GM18907 (cell line): Measurements from ENCODE around the gene PADI6.

Experiments used
- ATAC-seq: cut with Tn5 transposase; IDR thresholded peaks from one replicate; pipeline ENCODE4 v1.9.1; 2021; ENCODE audit warnings: mild to moderate bottlenecking, moderate library complexity; ENCODE audit not compliant: unreplicated experiment

The PADI6 gene

DNA sequence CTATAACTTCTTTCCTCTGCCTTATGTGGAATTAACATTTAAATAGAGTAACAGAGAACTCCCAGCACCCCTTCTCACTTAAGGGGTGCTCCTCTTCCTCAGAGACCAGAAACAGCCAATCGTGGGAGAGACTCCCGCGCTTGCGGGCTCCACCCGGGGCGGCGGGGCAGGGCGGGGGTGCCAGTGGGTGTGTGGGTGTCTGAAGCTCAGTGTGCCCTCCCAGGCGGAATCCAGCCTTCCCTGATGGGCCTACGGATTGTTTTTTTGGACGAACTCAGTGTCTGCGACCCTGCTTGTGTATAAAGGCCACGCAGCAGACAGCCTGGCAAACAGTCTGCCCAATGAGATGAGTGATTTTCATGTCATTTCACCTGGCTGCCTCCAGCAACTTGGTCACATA is 61.3 kb downstream of the PADI6 start:
- ATAC-seq, result no peak

DNA sequence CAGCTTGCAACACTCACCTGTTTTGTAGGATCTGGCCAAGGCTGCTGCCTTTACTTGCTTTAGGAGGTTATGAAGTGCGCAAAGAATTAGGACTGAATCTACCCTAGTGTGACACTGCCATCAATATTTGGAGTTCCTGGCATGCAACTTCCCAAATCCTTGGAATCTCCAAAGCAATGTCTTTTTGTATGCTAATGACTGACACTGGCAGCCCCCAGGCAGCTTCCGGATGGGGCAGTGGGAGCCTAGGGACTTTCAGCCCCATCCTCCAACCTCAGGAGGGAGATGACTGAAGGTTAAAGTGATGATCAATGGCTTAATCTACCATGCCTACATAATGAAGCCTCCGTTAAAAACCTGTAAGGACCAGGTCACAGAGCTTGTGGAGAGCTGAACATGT is 62.0 kb downstream of the PADI6 start:
- ATAC-seq, result no peak

DNA sequence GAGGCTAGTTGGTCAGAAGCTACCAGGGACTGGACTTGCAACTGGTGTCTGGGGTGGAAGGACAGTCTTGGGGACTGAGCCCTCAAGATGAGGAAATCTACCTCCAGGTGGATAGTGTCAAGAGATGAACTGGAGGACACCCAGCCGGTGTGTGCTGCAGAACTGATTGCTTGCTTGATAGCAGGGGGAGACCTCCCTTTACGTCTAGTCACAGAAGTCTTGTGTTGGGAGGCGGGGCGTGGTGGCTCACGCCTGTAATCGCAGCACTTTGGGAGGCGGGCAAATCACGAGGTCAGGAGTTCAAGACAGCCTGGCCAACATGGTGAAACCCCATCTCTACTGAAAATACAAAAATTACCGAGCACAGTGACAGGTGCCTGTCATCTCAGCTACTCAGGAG is 62.6 kb downstream of the PADI6 start:
- ATAC-seq, result no peak

DNA sequence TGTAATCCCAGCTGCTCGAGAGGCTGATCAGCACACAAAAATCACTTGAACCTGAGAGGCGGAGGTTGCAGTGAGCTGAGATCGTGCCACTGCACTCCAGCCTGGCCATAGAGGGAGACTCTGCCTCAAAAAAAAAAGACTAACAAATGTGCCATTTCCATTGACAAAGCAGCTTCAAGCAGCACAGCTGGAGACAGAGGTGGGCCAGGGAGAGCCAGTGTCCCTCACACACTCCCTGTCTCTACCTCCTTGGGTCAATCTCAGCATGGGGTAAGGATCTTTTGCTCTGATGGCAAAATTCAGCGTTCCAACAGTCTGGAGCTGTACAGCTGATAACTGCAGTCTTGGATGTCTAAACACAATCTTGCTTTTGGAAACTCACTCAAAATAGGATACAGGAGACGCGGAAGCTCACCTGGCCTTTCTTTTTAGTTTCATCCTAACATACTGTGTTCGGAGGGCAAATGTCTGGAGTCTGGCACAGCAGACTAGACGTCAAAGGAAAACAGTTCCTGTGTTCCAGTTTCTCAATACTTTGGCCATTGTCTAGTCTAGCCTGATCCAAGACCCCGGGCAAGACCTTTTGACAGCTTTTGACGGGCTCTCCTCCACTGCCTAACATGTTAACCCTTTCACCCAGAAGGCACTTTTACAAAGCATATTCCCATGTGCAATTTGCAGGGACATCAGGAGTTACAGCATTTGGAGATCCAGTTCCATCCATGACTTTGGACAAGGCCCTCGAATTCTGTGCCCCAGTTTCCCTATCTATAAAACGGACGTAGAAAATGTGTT is 64.6 kb downstream of the PADI6 start:
- no peak for ATAC-seq

DNA sequence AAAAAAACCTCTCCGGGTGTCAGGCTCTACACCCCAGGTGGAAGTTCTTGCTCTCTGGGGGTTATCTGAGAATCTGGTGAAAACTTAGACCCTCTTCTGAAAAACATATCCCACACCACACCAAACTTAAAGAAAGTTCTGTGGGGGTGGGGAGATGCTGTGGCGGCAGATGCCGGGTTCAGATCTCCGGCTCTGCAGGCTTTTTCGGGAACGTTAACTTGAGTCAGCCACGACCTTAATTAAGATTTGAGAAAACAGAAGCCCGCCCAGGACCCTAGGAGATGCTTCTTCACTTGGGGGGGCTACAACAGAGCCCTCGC is 65.2 kb downstream of the PADI6 start:
- no peak for ATAC-seq

DNA sequence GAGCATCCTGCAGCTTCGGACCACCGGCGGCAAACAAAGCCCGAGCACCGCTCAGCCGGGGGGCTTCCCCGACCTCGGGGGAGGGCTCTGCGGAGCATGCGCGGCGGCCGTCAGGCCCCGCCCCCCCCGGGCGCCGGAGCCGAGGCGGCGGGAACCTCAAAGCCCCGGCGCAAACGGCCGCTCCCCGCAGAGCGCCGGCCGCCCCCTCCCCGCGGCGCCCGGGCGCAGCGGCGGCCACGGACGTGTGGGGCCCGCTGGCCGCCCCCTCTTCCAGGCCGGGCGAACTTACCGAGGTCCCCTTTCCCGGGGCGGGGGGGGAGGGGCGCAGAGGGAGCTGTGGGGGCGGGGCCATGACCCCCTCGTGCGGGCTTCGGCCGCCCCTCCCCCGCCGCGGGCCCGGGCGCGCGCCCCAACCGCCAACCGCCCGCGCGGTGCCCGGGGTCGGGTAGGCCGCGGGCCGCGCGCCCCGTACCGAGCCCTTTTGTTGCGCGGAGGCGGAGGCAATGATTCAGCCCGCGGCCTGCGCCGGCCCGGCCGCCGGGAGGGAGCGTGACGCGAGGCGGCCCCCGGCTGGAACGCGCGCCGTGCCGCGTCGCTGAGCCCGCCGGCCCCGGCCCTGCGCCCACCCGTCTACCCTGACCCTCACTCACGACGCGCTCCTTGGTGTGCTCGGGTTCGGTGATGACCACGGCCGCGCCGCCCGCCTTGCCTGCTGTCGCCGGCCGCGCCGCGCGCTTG is 65.8 kb downstream of the PADI6 start:
- peak; percentile 31 for ATAC-seq

DNA sequence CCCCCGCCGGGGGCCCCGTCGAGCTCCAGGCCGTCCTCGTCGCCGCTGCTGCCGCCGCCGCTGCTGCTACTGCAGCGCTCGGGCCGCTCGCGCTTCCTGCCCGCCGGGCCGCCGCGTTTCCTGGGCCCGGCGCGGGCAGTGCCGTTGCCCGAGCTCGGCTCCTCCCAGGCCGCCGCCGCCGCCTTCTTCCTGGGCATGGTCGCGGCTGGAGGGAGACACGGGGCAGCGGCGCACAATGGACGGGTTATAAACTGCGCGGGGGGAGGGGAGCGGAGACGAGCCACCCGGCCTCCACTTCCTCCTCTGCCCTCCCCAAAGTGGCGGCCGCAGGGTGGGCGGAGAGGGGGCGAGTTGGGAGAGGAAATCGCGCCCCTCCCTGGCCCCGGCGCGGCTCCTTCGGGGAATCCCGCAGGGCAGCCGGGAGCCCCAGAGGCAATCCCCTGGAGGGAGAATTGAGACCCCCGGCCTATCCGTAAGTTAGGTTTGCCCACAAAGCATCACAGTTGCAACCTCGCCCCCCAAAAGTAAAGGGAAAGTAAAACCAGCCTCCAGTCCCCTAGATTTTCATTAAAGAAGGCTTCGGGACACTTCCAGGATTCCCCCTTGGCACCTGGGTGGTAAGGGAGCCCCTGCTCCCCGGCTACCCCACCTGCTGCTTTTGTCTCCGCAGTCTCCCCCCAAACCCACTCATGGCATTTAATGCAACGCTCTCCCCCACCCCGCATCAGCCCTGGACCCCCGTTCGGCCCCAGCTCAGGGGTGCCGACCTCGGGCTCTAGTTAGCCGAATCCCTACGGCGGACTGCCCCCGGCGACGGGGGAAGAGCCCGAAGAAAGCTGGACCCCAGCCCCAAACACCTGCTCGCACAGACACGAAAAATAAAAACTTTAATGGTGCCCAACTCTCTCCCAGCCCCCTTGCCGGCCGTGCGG is 66.6 kb downstream of the PADI6 start:
- ATAC-seq, result peak; percentile 44

DNA sequence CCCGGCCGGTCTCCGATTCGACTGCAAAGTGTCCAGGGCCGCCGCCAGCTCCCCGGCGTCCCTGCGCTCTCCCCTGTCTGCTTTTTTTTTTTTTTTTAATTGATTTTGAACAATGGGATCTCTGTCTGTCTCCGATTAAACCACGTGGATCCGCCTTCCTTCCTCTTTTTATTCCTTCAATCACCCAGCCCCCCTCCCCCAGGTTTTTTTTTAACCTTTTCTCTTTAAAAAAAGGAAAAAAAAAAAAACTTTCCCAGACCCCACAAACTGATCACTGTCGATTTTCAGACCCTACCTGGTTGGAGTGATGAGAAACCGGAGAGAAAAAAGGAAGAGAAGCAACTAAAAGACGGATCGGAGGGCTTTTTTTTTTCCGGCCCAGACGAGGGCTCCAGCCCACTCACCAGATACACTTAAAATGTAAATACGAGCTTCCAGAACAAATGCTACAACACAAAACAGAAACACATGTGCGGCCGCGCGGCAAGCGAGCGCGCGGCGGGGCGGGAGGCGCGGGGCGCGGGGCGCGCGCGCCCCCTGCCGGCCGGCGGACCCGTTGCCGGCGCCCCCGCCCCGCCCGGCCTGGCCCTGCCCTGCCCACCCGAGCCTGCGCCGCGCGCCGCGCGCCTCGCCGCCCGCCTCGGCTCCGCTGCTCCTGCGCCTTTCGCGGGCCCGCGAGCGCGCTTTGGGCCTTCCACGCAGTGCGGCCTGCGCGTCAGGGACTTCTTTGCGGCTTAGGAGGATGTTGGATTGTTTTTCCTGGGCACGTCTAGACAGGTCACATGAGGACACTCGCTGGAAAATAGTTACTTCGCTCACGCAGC is 67.5 kb downstream of the PADI6 start, which contains the start of gene RCC2:
RCC2 (minus strand) TSS at position 428 of the 824 bp plus-strand sequence. CDS start 1,163 bp downstream, outside the sequence.
- peak; percentile 34 for ATAC-seq

DNA sequence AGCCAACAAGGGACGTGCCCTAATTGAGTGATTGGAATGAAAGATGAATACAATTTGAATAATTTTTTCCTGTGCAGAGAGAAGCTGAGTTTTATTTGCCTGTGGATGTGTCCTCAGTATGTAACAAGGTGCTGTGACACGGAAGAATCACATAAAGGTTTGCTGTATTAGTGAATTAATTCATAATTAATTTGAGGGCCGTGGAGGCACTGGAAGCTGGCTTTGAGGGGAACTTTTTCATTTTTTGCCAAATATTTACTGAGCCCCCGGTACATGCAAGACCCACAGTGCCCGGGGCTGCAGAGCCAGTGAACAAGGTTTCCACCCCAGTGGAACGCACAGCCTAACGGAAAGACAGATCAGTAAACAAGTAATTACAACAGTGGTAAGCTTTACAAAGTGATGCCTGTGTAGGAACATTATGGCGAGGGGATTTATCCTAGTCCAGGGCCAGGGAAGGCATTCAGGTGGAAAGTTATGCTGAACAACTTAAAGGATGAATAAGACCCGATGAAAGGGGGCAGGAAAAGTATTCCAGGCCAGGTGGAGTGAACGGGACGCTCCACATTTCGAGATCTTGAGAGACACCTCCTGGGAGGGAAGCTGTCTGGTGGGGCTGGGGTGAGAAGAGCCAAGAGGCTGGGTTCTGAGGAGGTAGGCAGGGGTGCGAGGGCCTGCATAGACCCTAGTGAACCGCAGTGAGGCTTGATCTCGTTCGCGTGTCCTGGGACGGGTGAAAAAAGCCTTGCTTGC is 68.3 kb downstream of the PADI6 start:
- peak; percentile 2 for ATAC-seq

DNA sequence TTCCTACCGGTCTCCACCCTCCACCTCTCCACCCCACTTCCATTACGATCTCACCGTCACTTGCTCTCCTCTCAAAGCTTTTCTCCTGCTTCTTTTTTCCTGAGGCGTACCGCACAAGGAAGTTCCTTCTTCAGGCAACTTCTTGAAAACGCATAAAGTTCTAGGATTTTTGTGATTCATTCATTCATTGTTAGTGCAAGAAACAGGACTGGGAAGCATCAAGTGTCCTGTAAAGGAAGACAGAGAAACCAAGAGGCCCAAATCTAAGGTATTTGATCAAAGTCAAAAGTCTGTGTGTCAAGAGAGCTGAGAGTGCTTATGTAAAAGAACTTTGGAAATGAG is 68.8 kb downstream of the PADI6 start:
- no peak for ATAC-seq

DNA sequence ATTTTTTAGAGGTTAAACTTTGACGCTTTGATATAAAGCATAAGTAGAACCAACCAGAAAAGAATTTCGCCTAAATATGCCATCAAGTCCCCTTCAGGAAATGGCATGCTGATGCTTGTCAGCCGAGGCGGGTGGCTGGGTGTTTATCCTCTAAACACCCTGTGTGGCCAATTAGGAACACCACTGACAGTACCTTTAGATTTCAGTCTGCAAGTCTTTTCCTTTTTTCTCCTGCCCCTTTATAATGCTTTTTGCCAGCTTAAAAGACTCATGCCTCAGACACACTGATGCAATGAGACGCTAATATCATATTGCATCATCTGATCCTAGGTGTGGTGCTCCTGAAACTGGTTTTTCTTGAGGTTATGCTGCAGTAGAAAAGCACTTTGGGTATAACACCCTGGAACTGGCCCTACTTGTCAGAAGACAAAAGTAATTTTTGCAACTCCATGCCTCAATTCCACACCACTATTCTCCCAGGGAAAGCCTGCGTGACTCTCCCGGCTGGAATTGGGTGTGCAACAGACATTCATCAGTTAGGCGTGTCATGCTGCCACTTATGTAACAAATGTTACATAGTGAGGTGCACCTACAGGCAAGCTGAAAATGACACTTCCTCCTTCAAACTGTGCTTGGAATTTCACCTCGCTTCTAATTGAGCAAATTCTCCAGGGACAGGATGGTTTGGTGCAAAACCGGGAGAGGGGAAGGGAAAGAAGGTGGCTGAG is 69.4 kb downstream of the PADI6 start:
- no peak for ATAC-seq

DNA sequence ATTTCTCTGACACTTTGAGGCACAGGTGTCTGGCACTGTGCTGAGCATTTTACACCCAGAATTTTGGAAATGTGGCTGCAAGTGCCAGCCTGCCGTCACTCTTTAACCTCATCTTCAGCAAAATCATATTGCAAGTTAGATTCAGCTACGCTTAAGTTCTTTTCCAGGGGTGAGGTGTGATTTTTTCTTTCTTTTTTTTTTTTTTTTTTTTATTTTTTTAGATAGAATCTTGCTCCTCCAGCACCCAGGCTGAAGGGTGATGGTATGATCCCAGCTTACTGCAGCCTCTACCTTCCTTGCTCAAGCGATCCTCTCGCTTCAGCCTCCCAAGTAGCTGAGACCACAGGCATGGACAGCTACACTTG is 70.0 kb downstream of the PADI6 start:
- ATAC-seq, result no peak

DNA sequence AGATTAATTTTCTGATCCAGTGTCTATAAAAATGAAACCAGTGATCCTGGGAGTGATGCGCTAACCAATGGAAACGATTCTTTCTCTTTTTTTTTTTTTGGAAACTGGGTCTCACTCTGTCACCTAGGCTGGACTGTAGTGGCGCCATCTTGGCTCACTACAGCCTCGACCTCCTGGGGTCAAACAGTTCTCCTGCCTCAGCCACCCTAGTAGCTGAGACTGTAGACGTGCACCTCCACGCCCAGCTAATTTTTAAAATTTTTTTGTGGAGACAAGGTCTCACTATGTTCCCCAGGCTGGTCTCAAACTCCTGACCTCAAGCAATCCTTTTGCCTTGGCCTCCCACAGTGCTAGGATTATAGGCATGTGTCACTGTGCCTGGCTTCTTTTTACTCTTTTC is 70.8 kb downstream of the PADI6 start:
- no peak for ATAC-seq

DNA sequence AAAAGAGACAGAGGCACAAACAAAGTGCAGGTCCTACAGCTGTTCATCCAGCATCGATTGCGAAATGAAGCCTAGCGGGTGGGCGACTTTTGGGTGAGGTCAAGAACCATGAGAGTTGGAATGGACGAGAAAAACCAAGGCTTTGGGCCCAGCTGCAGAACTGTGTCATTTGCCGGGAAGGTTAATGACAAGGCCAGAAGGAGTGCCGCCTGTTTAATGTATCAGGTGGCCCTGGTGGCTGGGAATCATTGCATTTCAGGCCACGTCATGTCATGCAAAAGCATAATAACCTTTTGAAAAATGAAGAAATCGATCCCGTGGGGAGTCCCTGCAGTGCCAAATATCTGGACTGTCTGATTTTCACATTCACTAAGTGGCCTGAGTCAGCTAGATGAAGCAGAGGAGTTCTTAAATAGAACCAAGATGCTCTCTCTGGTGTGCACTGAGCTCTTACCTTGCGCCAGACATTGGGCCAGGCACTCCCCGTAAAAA is 75.6 kb downstream of the PADI6 start:
- no peak for ATAC-seq
